Fibroblast of mammary gland (primary cell): ENCODE data around the gene INPP5K.
"Not testable (repeated sequence)": the region's sequence is repeated elsewhere in the genome, so short reads cannot be mapped to it uniquely, and the experiment has no call there.

Experiments used
- DNase-seq: peaks from one replicate; pipeline ENCODE4 v3.0.0-alpha.2; 2010; ENCODE audit warnings: low read depth
- H3K4me3 ChIP-seq: 2 replicates; pipeline ENCODE4 v1.5.1; 2011; ENCODE audit warnings: low read depth, mild to moderate bottlenecking, low read length, moderate library complexity; ENCODE audit not compliant: control insufficient read depth
- CTCF ChIP-seq: conservative IDR thresholded peaks from 2 replicates; pipeline ENCODE4 v1.5.1; 2011; ENCODE audit warnings: low read depth, low read length, inconsistent platforms; ENCODE audit not compliant: control insufficient read depth, insufficient read depth

The INPP5K gene

GRCh38 chr17:1516388-1517161 lies at the start of gene INPP5K:
INPP5K (minus strand) TSS chr17:1516612; CDS start chr17:1516499, 113 bp downstream.
- peak; percentile 97 for DNase-seq
- no peak for TF ChIP-seq CTCF
- H3K4me3 ChIP-seq: peak within 1 kb of the TSS; percentile 94

- DNase-seq: no peak
- TF ChIP-seq CTCF: no peak
- no peak overlapping the region for H3K4me3 ChIP-seq
Measured at GRCh38 chr17:1565877-1566276, 49.5 kb upstream of the INPP5K start.

GRCh38 chr17:1563786-1564613 lies 47.6 kb upstream of the INPP5K start:
- no peak for TF ChIP-seq CTCF
- no peak overlapping the region for H3K4me3 ChIP-seq
- DNase-seq: no peak

GRCh38 chr17:1563471-1563785 lies 47.0 kb upstream of the INPP5K start:
- H3K4me3 ChIP-seq, DNase-seq: not testable (repeated sequence)

GRCh38 chr17:1562176-1562643 lies 45.8 kb upstream of the INPP5K start:
- no peak for TF ChIP-seq CTCF
- peak overlapping the region; percentile 65 for H3K4me3 ChIP-seq
- DNase-seq: peak; percentile 20

GRCh38 chr17:1561420-1562175 lies 45.2 kb upstream of the INPP5K start:
- H3K4me3 ChIP-seq: peak overlapping the region; percentile 65
- DNase-seq: no peak
- TF ChIP-seq CTCF: no peak

- H3K4me3 ChIP-seq: peak overlapping the region; percentile 65
- no peak for TF ChIP-seq CTCF
- DNase-seq: no peak
Measured at GRCh38 chr17:1560858-1561355, 44.5 kb upstream of the INPP5K start.
